A549 (cell line): ENCODE measurements around the gene FOXJ3. TPM values are rescaled to one million over a fixed set of nuclear protein-coding genes. Genes with fewer than 3 reads are reported as not detected.
A peak's percentile ranks its signal among the peaks of the same experiment; 100 is the strongest.

Experiments used
- ATAC-seq, 2 experiments: fragments of 200-7000 bp in 1 of 2; fragments of >200 bp in 1 of 2; cut with Nextera tagmentation in 1 of 2; cut with Tn5 transposase in 1 of 2; 3 replicates each; pipeline versions ENCODE4 v1.8.0 to v1.9.1; 2018 to 2020; ENCODE audit warnings: mild to moderate bottlenecking in 1 of 2, moderate library complexity in 1 of 2
- CTCF ChIA-PET: fragments of 300-600 bp; sonication (Branson Sonifier 250); formaldehyde crosslinking; extraction: SDS; loops from one replicate; lab custom pipeline; 2021; ENCODE audit warnings: antibody characterized with exemption, inconsistent platforms; lab: Yijun Ruan, JAX
- POLR2A ChIA-PET: fragments of 350-600 bp; formaldehyde crosslinking; extraction: SDS; loops from one replicate; lab custom pipeline; 2021; ENCODE audit warnings: antibody characterized with exemption, inconsistent platforms; lab: Yijun Ruan, JAX
- DNase-seq, 2 experiments: peaks; one replicate each; pipeline versions ENCODE4 v3.0.0 to v3.0.0-alpha.2; 2011 to 2016; ENCODE audit warnings: low read depth in 1 of 2, low spot score in 1 of 2
- FAIRE-seq: peaks from 2 replicates; lab custom pipeline; 2011; peaks lifted over from hg19 to GRCh38; lab: Jason Lieb, UNC
- H3K27ac ChIP-seq, 2 experiments: fragments of >200 bp; sonication (Bioruptor Twin); formaldehyde crosslinking; 3 replicates each; pipeline ENCODE4 v1.5.1; 2016 to 2017
- H3K4me1 ChIP-seq: fragments of >200 bp; sonication (Bioruptor Twin); formaldehyde crosslinking; 3 replicates; pipeline ENCODE4 v1.6.1; 2016
- H3K4me2 ChIP-seq: fragments of >200 bp; sonication (Bioruptor Twin); formaldehyde crosslinking; 3 replicates; pipeline ENCODE4 v1.6.1; 2016
- H3K4me3 ChIP-seq: fragments of >200 bp; sonication (Bioruptor Twin); formaldehyde crosslinking; 3 replicates; pipeline ENCODE4 v1.5.1; 2016
- H3K9me3 ChIP-seq: fragments of >200 bp; sonication (Bioruptor Twin); formaldehyde crosslinking; 3 replicates; pipeline ENCODE4 v1.6.1; 2016
- BHLHE40 ChIP-seq: IDR thresholded peaks from 2 replicates; pipeline ENCODE4 v1.6.1; 2012; ENCODE audit warnings: low read depth, low read length, inconsistent platforms
- CEBPB ChIP-seq, 2 experiments: fragments of >200 bp in 1 of 2; sonication (Bioruptor Twin) in 1 of 2; formaldehyde crosslinking in 1 of 2; IDR thresholded peaks; 2 replicates each; pipeline ENCODE4 v1.6.1; 2012 to 2016
- CHD2 ChIP-seq: fragments of 150-350 bp; IDR thresholded peaks from 2 replicates; pipeline ENCODE4 v1.6.1; 2014; ENCODE audit warnings: low read length; ENCODE audit not compliant: partially characterized antibody
- ESRRA ChIP-seq: fragments of 150-350 bp; IDR thresholded peaks from 2 replicates; pipeline ENCODE4 v1.6.1; 2014; ENCODE audit warnings: mild to moderate bottlenecking, low read length, borderline replicate concordance
- HMGXB4 ChIP-seq: fragments of 250-450 bp; sonication (Bioruptor Pico); IDR thresholded peaks from 2 replicates; pipeline ENCODE4 v1.5.0; 2021; ENCODE audit warnings: mild to moderate bottlenecking, moderate library complexity, borderline replicate concordance
- JUN ChIP-seq, 2 experiments: fragments of >200 bp; sonication (Bioruptor Twin); formaldehyde crosslinking; IDR thresholded peaks; 2 replicates in 1 of 2; 3 replicates in 1 of 2; pipeline ENCODE4 v1.6.1; 2016 to 2017
- JUNB ChIP-seq: fragments of >200 bp; sonication (Bioruptor Twin); formaldehyde crosslinking; IDR thresholded peaks from 2 replicates; pipeline ENCODE4 v1.6.1; 2016
- KDM1A ChIP-seq: fragments of 200-600 bp; sonication (generic); IDR thresholded peaks from 2 replicates; pipeline ENCODE4 v1.6.1; 2016; ENCODE audit warnings: low read depth, mild to moderate bottlenecking
- MAZ ChIP-seq: fragments of 150-350 bp; IDR thresholded peaks from 2 replicates; pipeline ENCODE4 v1.6.1; 2014; ENCODE audit warnings: antibody characterized with exemption, low read depth, low read length, borderline replicate concordance
- NFE2L2 ChIP-seq: fragments of 150-350 bp; conservative IDR thresholded peaks from 2 replicates; pipeline ENCODE4 v1.6.1; 2014; ENCODE audit warnings: low read length
- NPAS2 ChIP-seq: fragments of 250-450 bp; sonication (Bioruptor Pico); IDR thresholded peaks from 2 replicates; pipeline ENCODE4 v1.8.0; 2022; ENCODE audit warnings: mild to moderate bottlenecking, moderate library complexity, borderline replicate concordance
- NR3C1 ChIP-seq: fragments of >200 bp; sonication (Bioruptor Twin); formaldehyde crosslinking; IDR thresholded peaks from 3 replicates; pipeline ENCODE4 v1.6.1; 2017
- POLR2AphosphoS2 ChIP-seq: conservative IDR thresholded peaks from 2 replicates; pipeline ENCODE4 v1.6.1; 2012; ENCODE audit warnings: low read length, improper control_type of control experiment, inconsistent platforms
- REST ChIP-seq: fragments of 200-600 bp; sonication (generic); IDR thresholded peaks from 2 replicates; pipeline ENCODE4 v1.6.1; 2016; ENCODE audit warnings: antibody characterized with exemption, mild to moderate bottlenecking, moderate library complexity
- RNF2 ChIP-seq: fragments of 200-600 bp; sonication (generic); IDR thresholded peaks from 2 replicates; pipeline ENCODE4 v1.6.1; 2016; ENCODE audit warnings: low read depth, mild to moderate bottlenecking, antibody characterized with exemption, moderate library complexity, borderline replicate concordance
- SMC3 ChIP-seq: fragments of >200 bp; sonication (Bioruptor Twin); formaldehyde crosslinking; IDR thresholded peaks from 3 replicates; pipeline ENCODE4 v1.6.1; 2018; ENCODE audit warnings: inconsistent platforms
- TFCP2L1 ChIP-seq: fragments of 250-450 bp; sonication (Bioruptor Pico); IDR thresholded peaks from 2 replicates; pipeline ENCODE4 v1.5.0; 2021; ENCODE audit warnings: mild to moderate bottlenecking
- ZC3H11A ChIP-seq: fragments of 450-650 bp; IDR thresholded peaks from 2 replicates; pipeline ENCODE4 v1.6.1; 2014; ENCODE audit warnings: antibody characterized with exemption, mild to moderate bottlenecking
- ZFP36 ChIP-seq: fragments of 450-650 bp; IDR thresholded peaks from 2 replicates; pipeline ENCODE4 v1.6.1; 2014; ENCODE audit warnings: borderline replicate concordance; ENCODE audit not compliant: partially characterized antibody
- WGBS: methylation state at CpG from one replicate; pipeline ENCODE4 v1.1.6; 2017; ENCODE audit errors: missing lambda C conversion rate; 5-methylcytosine and 5-hydroxymethylcytosine counted together
- polyA plus RNA-seq, 4 experiments: library from polyadenylated mRNA; depleted of rRNA in 3 of 4; stranded (reverse); fragments of >200 nt; fragmentation: RNase III in 1 of 4; extraction: RNeasy Plus Mini Kit Qiagen cat#74134 plus additional on column Dnase treatment in 1 of 4; gene quantifications; 2 replicates in 3 of 4; 3 replicates in 1 of 4; pipeline ENCODE4 v1.2.3, GENCODE V29; 2011 to 2017
- TF ChIP-seq, protein P1 (sequence below): fragments of 250-450 bp; sonication (Bioruptor Pico); IDR thresholded peaks from 2 replicates; pipeline ENCODE4 v1.5.0; 2020; ENCODE audit warnings: low read depth, mild to moderate bottlenecking, moderate library complexity
- TF ChIP-seq, protein P2 (sequence below): fragments of 450-650 bp; IDR thresholded peaks from 2 replicates; pipeline ENCODE4 v1.6.1; 2014; ENCODE audit warnings: antibody characterized with exemption

FOXJ3 gene
- polyA plus RNA-seq, 2 of the 4 experiments (the other 2 are of a cell fraction), result 16.8 to 45.0 TPM

GRCh38 chr1:42219627-42220026, 115.4 kb downstream of the FOXJ3 start:
- 50% methylated on average over 1 of the region's 1 CpG for WGBS
- Histone ChIP-seq H3K4me1 (peaks cover 44% of the 10 kb centered on the region), H3K4me3 (no peak overlapping the region), H3K9me3 (no peaks in the 10 kb centered on the region), H3K4me2 (no peak overlapping the region), H3K27ac (no peak overlapping the region)
- ChIA-PET POLR2A (no interaction called here), CTCF (interaction anchor here (0.7 kb wide), 1 partner anchor 1935 kb away, joined by 3 read pairs; no protein-coding TSS in a partner anchor)
- no peak for TF ChIP-seq HMGXB4 (CRISPR knock-in tag)
- no peak for TF ChIP-seq JUN (IDR thresholded peaks at IDR 0.05)
- TF ChIP-seq, protein P1, sequence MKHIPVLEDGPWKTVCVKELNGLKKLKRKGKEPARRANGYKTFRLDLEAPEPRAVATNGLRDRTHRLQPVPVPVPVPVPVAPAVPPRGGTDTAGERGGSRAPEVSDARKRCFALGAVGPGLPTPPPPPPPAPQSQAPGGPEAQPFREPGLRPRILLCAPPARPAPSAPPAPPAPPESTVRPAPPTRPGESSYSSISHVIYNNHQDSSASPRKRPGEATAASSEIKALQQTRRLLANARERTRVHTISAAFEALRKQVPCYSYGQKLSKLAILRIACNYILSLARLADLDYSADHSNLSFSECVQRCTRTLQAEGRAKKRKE (CRISPR knock-in tag), result no peak
- TF ChIP-seq ESRRA, result no peak
- TF ChIP-seq BHLHE40, result no peak
- TF ChIP-seq NFE2L2, result no peak
- TF ChIP-seq MAZ, result no peak
- no peak for TF ChIP-seq SMC3
- TF ChIP-seq, protein P2, sequence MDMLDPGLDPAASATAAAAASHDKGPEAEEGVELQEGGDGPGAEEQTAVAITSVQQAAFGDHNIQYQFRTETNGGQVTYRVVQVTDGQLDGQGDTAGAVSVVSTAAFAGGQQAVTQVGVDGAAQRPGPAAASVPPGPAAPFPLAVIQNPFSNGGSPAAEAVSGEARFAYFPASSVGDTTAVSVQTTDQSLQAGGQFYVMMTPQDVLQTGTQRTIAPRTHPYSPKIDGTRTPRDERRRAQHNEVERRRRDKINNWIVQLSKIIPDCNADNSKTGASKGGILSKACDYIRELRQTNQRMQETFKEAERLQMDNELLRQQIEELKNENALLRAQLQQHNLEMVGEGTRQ, result no peak
- TF ChIP-seq KDM1A, result no peak
- TF ChIP-seq CEBPB (IDR thresholded peaks at IDR 0.05), result no peak
- TF ChIP-seq ZC3H11A, result no peak
- no peak for TF ChIP-seq RNF2
- TF ChIP-seq TFCP2L1 (CRISPR knock-in tag), result no peak
- no peak for TF ChIP-seq ZFP36
- no peak for TF ChIP-seq POLR2AphosphoS2
- TF ChIP-seq CHD2, result no peak
- no peak for TF ChIP-seq JUNB
- no peak for TF ChIP-seq NR3C1
- TF ChIP-seq NPAS2 (CRISPR knock-in tag), result no peak
- no peak for DNase-seq
- no peak for ATAC-seq
- no peak for FAIRE-seq

DNA sequence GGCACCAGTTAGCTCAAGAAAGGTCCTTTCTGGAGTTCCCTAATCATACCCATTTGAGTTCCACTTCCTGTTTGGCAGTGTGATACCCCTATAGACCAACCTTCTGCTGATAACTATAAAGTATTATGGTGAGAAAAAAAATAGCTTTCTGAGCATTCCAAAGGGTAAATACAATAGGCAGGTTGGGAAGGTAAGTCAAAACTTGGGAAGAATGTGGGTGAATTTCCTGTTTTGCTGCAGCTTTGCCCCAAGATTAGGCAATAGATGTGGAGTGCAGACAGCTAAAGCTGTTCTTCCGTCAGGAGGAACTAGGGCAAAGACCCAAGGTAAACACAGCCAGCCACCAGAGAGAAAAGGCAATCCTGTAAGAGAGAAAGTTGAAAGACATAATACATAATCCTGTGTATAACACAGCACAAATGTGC, 120.6 kb downstream of the FOXJ3 start:
- Histone ChIP-seq H3K4me1 (peaks cover 45% of the 10 kb centered on the region), H3K4me3 (no peak overlapping the region), H3K27ac (peak overlapping the region; percentile 59 to 79; a peak in 5 of 6 replicates), H3K4me2 (peak overlapping the region; percentile 62)
- DNase-seq, result peak in 1 of 2 experiments; percentile 33
- TF ChIP-seq CEBPB (IDR thresholded peaks at IDR 0.05), result peak; percentile 75 to 81
- TF ChIP-seq REST, result no peak
- TF ChIP-seq, all 56 proteins: peak for 1
- CTCF ChIA-PET, result interaction anchor here (0.8 to 1.2 kb wide), 3 partner anchors 40 to 281 kb away, joined by 3 read pairs; no protein-coding TSS in a partner anchor
- 24% methylated on average over 1 of the region's 1 CpG for WGBS
- FAIRE-seq, result no peak
- peak; percentile 54 to 68; a peak in 3 of 6 replicates for ATAC-seq
- POLR2A ChIA-PET, result no interaction called here
- no peaks in the 10 kb centered on the region for H3K9me3 ChIP-seq
